ENCODE data around the gene PLEKHA6. TPM values are rescaled to one million over a fixed set of nuclear protein-coding genes. Genes with fewer than 3 reads are reported as not detected.

Gene PLEKHA6
- total and polyA plus RNA-seq, 10 donors = 0.47 to 6.5 (median 2.7) TPM

DNA sequence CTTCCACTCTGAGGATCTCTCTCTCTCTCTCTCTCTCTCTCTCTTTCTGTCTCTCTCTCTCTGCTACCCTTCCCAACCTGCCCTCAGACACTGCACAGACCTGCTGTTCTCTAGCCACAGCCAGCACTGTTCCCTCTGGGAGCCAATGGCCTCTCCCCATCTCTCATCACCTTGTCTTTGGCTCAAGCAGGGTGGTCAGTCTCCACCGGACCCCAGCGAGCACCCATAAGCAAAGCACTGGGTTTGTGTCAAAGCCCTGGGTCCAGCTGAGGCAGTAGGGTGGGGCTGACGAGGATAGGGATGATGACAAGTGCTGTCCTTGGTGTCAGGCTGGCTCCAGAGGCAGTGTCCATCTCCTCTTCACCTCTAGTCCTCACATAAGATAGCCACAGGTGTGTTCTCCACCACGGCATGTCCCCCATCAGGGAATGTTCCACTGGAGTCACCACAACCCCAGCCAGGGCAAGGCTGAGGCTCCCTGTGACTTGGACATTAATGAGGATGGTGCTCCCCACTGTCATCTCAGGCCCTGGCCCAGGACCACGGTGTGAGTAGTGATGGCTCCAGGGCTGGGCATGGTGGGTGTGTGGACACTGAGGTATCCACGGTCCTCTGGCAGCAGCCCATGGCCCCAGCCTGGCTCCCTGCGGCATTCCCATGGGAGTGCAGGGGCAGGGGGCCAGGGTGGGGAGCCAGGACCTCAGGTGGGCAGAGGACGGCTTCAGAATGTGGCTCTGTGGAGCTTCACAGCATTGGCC lies 137.5 kb downstream of the PLEKHA6 start:
- 81 to 88% (median 85%) methylated on average over 6 to 8 of the region's 8 CpGs for WGBS, 5 donors
- DNase-seq = no peak

DNA sequence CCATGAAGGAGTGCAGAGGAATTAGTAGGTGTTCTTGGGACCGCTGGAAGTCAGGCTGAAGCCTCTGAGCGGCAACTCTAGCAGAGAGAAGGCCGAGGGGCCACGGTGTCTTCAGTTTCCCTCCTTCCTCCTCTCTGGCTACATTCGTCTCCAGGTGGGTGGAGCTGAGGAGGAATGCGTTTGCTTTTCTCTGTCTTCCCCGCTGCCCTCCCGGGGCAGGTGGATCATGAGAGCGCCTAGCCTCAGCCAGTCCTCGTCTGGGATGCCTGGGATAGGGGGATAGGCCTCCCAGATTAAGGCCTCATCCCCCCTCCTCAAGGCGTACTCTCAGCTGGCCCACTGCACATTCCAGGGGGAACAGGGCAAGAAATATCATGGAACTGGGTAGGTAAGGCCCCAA lies 138.5 kb downstream of the PLEKHA6 start:
- no peak overlapping the region for H3K4me3 ChIP-seq
- no peaks in the 10 kb centered on the region for H3K36me3 ChIP-seq
- WGBS, 5 donors = 87 to 92% (median 89%) methylated on average over 11 of the region's 11 CpGs
- TF ChIP-seq POLR2AphosphoS5 (IDR thresholded peaks at IDR 0.05) = no peak
- H3K4me1 ChIP-seq = peaks cover 0 to 8% (median 4%) of the 10 kb centered on the region in 6 donors
- H3K27me3 ChIP-seq (replicated peaks in 1 of 7) = no peaks in the 10 kb centered on the region
- H3K27ac ChIP-seq = no peak overlapping the region
- intact Hi-C loops (cut with DNase I; ENCODE audit: low total_unique reads) = no loop called here
- no peaks in the 10 kb centered on the region for H3K9me3 ChIP-seq
- no peak for DNase-seq

More for the DNA sequence above, 137.5 kb downstream of the PLEKHA6 start:
- H3K4me1 ChIP-seq = peaks cover 0 to 15% (median 7%) of the 10 kb centered on the region in 6 donors
- H3K4me3 ChIP-seq = no peak overlapping the region
- intact Hi-C loops (cut with DNase I; ENCODE audit: low total_unique reads) = no loop called here
- H3K27ac ChIP-seq = no peak overlapping the region
- no peaks in the 10 kb centered on the region for H3K27me3 ChIP-seq (replicated peaks in 1 of 7)
- no peaks in the 10 kb centered on the region for H3K36me3 ChIP-seq
- H3K9me3 ChIP-seq = no peaks in the 10 kb centered on the region
- TF ChIP-seq POLR2AphosphoS5 (IDR thresholded peaks at IDR 0.05) = no peak
- TF ChIP-seq POLR2A (IDR thresholded peaks at IDR 0.05) = no peak
- TF ChIP-seq, protein P1, sequence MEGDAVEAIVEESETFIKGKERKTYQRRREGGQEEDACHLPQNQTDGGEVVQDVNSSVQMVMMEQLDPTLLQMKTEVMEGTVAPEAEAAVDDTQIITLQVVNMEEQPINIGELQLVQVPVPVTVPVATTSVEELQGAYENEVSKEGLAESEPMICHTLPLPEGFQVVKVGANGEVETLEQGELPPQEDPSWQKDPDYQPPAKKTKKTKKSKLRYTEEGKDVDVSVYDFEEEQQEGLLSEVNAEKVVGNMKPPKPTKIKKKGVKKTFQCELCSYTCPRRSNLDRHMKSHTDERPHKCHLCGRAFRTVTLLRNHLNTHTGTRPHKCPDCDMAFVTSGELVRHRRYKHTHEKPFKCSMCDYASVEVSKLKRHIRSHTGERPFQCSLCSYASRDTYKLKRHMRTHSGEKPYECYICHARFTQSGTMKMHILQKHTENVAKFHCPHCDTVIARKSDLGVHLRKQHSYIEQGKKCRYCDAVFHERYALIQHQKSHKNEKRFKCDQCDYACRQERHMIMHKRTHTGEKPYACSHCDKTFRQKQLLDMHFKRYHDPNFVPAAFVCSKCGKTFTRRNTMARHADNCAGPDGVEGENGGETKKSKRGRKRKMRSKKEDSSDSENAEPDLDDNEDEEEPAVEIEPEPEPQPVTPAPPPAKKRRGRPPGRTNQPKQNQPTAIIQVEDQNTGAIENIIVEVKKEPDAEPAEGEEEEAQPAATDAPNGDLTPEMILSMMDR (IDR thresholded peaks at IDR 0.05 in 8 of 11, conservative IDR thresholded peaks at IDR 0.05 in 3 of 11) = no peak

DNA sequence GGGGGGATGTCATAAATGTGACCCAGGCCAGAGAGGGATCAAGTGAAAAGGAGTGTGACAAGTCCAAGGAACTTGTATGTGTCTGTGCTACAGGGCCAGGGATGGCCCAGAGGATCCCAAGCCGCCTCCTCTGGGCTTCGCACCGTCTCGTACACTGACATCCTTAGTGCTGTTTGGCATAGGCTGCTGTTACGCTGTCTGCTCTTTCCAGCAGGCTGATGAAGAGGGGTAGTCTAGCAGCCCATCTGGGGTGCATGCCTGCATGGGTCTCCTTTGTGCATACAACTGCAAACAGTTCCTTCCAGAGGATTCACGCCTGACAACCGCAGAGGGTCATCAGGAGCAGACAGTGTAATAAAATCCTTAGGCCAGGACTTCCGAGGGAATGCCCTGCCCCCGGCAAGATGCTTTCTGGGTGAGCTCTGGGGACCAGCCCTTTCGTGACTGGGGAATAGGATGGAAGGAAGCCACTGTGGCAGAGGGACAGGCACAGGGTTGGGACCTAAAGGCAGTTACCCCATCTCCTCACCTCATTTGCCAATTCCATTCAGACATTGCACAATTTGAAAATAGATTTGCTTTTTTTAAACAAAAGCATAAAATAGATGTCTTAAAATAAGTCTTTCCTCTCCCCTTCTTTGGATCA lies 139.6 kb downstream of the PLEKHA6 start:
- Histone ChIP-seq H3K27me3 (replicated peaks in 1 of 7) (no peaks in the 10 kb centered on the region), H3K4me3 (no peak overlapping the region), H3K36me3 (no peaks in the 10 kb centered on the region), H3K4me1 (no peaks in the 10 kb centered on the region), H3K27ac (no peak overlapping the region), H3K9me3 (no peaks in the 10 kb centered on the region)
- intact Hi-C loops (cut with DNase I; ENCODE audit: low total_unique reads) = no loop called here
- TF ChIP-seq POLR2AphosphoS5 (IDR thresholded peaks at IDR 0.05) (no peak), POLR2A (IDR thresholded peaks at IDR 0.05) (no peak)
- TF ChIP-seq, protein P1 (IDR thresholded peaks at IDR 0.05 in 8 of 11, conservative IDR thresholded peaks at IDR 0.05 in 3 of 11) = no peak
- WGBS, 5 donors = 79 to 94% (median 90%) methylated on average over 9 to 10 of the region's 10 CpGs
- DNase-seq = no peak

DNA sequence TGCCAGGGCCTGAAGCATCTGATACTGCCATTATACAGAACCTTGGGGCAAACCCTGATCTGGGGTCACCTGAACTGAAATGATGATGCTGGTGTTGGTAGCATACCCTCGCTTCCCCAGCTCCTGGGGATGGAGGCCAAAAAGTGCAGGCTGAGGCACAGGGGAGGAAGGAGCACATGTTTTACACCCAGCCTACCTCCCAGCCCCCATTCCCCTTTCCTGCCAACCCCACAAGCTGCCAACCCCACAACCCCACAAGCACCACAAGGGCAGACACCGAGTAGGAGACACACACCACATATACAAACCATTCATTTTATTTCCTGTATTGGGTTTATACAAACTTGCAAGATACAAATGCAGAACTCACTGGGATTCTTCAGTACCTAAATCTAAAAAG lies 141.2 kb downstream of the PLEKHA6 start:
- no peak overlapping the region for H3K4me3 ChIP-seq
- H3K27ac ChIP-seq = no peak overlapping the region
- no peak for DNase-seq
- peaks cover 5 to 10% (median 8%) of the 10 kb centered on the region in 6 donors for H3K4me1 ChIP-seq
- WGBS, 5 donors = 42 to 54% (median 48%) methylated on average over 2 of the region's 2 CpGs
- TF ChIP-seq POLR2A (IDR thresholded peaks at IDR 0.05) (no peak), POLR2AphosphoS5 (IDR thresholded peaks at IDR 0.05) (no peak)
- TF ChIP-seq, protein P1 (IDR thresholded peaks at IDR 0.05 in 8 of 11, conservative IDR thresholded peaks at IDR 0.05 in 3 of 11) = no peak
- peaks cover 0 to 10% (median 0%) of the 10 kb centered on the region in 7 donors for H3K27me3 ChIP-seq (replicated peaks in 1 of 7)
- H3K36me3 ChIP-seq = no peaks in the 10 kb centered on the region
- no peaks in the 10 kb centered on the region for H3K9me3 ChIP-seq
- intact Hi-C loops (cut with DNase I; ENCODE audit: low total_unique reads) = no loop called here
